Adrenal gland (tissue), 5 donors: ENCODE measurements around the gene RSPH10B2.
"Not testable (repeated sequence)": the region's sequence is repeated elsewhere in the genome, so short reads cannot be mapped to it uniquely, and the experiment has no call there.

Experiments
- POLR2A ChIP-seq, 2 donors: fragments of 450-650 bp; IDR thresholded peaks; one replicate each; pipeline ENCODE4 v1.6.1; 2017; ENCODE audit warnings: antibody characterized with exemption in 2 of 2, mild to moderate bottlenecking in 2 of 2, moderate library complexity in 1 of 2
- TF ChIP-seq, protein P1 (sequence below), 6 experiments: fragments of 450-650 bp in 4 of 6; fragments of 200-600 bp in 2 of 6; sonication (generic) in 1 of 6; IDR thresholded peaks; 1 replicate in 5 of 6; 2 replicates in 1 of 6; pipeline versions ENCODE4 v1.5.1 to v1.8.0; 2016 to 2021; ENCODE audit warnings: antibody characterized with exemption in 6 of 6, mild to moderate bottlenecking in 2 of 6, moderate library complexity in 1 of 6
- donor health status: DM: no; HTN: no; CAD: no.

DNA sequence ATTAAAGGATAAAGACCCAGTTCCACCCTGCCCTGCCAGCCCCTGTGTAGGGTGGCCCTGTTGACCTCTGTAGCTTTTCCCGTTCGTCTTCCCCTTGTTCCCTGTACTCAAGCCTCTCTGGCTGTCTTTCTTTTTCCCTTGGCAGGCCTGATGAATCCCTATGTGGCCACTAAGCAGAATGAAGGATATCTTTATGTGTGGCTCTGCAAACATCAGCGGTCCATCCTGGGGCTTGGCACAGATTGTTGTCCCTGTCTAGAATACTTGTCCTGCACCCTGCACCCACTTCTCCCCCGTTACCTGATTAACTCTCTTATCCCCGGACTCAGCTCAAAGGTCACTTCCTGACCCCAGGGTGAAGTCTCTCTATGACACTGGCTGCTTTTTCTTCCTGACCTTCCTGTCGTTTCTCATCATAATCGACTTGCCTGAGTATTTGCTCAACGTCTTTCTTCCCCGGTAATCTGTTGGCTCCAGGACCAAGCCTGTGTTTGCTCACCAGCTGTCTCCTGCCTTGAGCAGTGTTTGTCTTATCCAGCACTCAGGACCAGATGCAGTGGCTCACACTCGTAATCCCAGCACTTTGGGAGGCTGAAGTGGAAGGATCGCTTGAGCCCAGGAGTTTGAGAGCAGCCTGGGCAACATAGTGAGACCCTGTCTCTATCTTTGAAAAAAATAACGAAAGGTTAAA lies 9.3 kb upstream of the RSPH10B2 start:
- TF ChIP-seq POLR2A (IDR thresholded peaks at IDR 0.05), result not testable (repeated sequence)
- TF ChIP-seq, protein P1, sequence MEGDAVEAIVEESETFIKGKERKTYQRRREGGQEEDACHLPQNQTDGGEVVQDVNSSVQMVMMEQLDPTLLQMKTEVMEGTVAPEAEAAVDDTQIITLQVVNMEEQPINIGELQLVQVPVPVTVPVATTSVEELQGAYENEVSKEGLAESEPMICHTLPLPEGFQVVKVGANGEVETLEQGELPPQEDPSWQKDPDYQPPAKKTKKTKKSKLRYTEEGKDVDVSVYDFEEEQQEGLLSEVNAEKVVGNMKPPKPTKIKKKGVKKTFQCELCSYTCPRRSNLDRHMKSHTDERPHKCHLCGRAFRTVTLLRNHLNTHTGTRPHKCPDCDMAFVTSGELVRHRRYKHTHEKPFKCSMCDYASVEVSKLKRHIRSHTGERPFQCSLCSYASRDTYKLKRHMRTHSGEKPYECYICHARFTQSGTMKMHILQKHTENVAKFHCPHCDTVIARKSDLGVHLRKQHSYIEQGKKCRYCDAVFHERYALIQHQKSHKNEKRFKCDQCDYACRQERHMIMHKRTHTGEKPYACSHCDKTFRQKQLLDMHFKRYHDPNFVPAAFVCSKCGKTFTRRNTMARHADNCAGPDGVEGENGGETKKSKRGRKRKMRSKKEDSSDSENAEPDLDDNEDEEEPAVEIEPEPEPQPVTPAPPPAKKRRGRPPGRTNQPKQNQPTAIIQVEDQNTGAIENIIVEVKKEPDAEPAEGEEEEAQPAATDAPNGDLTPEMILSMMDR (IDR thresholded peaks at IDR 0.05), result not testable (repeated sequence)
